ENCODE measurements around the gene RREB1.

Gene RREB1

GRCh38 chr6:7114744-7115458 lies 7.1 kb downstream of the RREB1 start:
- no peak overlapping the region for H3K27ac ChIP-seq (ENCODE audit: low read length)
- H3K4me3 ChIP-seq (ENCODE audit: low read length) = no peak overlapping the region
- H3K9ac ChIP-seq (ENCODE audit: low read depth, low read length) = no peak overlapping the region
- no peaks in the 10 kb centered on the region for H3K9me3 ChIP-seq (ENCODE audit: insufficient read depth, low read depth, low read length)
- peaks cover 34% of the 10 kb centered on the region for H3K4me1 ChIP-seq (ENCODE audit: insufficient read depth, low read length)
- no peaks in the 10 kb centered on the region for H3K36me3 ChIP-seq (ENCODE audit: insufficient read depth, low read depth, low read length)
- peaks cover 40% of the 10 kb centered on the region for H3K27me3 ChIP-seq (ENCODE audit: insufficient read depth, low read length)

DNA sequence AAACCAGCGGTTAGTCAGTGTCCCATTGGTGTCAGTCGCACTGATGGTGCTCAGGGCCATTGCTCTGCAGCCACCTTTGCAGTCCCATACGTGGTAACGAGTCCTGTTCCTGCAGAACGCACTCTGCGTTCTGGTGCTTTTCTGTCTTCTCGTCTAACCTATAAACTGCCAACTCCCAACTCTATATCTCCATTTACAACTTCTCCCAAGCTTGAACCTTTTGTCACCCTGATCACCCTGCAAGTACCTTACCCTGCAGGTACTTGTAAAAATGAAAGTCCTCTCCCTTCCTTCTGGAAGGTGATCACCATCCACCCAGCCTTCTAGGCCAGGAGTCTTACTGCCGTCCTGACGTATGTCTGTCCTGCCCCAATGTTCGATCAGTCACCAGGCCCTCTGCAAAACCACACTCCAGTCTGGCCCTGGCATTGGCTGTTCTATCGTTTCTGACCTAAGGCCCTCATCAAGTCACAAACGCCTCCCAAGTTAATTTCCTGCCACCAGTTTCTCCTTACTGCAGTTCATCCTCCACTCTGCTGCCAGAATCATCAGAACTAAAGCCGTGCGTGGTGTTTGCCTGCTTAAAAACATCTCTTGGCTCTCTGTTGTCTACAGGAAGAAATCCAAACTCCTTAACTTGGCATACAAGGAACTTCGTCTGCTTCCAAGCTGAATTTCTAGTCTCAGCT lies 7.9 kb downstream of the RREB1 start:
- H3K9me3 ChIP-seq (ENCODE audit: insufficient read depth, low read depth, low read length) = no peaks in the 10 kb centered on the region
- H3K27ac ChIP-seq (ENCODE audit: low read length) = no peak overlapping the region
- no peaks in the 10 kb centered on the region for H3K36me3 ChIP-seq (ENCODE audit: insufficient read depth, low read depth, low read length)
- peaks cover 32% of the 10 kb centered on the region for H3K27me3 ChIP-seq (ENCODE audit: insufficient read depth, low read length)
- no peak overlapping the region for H3K9ac ChIP-seq (ENCODE audit: low read depth, low read length)
- peaks cover 27% of the 10 kb centered on the region for H3K4me1 ChIP-seq (ENCODE audit: insufficient read depth, low read length)
- H3K4me3 ChIP-seq (ENCODE audit: low read length) = no peak overlapping the region

DNA sequence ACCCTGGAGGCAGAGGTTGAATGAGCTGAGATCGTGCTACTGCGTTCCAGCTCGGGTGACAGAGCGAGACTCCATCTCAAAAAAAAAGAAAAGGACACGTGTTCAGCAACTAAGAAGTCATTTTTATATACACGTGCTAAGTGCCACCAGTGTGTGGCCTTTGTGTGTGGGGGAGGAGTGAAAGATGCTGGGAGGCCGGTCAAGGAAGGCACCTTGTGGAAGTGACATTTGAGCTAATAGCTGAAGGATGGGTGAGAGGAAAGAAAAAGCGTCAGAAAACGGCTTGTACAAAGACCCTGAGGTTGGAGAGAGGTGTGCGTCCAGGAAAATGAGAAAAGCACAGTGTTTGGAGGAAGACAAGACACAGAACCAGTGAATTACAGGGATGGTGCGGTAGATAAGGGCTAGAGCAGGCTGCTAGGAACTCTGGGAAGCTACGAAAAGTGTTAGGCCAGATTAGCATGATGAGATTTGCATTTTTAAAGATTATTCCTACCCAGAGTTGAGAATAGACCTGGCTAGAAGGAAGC lies 11.6 kb downstream of the RREB1 start:
- H3K4me3 ChIP-seq (ENCODE audit: low read length) = no peak overlapping the region
- no peaks in the 10 kb centered on the region for H3K27me3 ChIP-seq (ENCODE audit: insufficient read depth, low read length)
- H3K4me1 ChIP-seq (ENCODE audit: insufficient read depth, low read length) = peaks cover 14% of the 10 kb centered on the region
- H3K27ac ChIP-seq (ENCODE audit: low read length) = no peak overlapping the region
- no peak overlapping the region for H3K9ac ChIP-seq (ENCODE audit: low read depth, low read length)
- H3K36me3 ChIP-seq (ENCODE audit: insufficient read depth, low read depth, low read length) = no peaks in the 10 kb centered on the region
- no peaks in the 10 kb centered on the region for H3K9me3 ChIP-seq (ENCODE audit: insufficient read depth, low read depth, low read length)

DNA sequence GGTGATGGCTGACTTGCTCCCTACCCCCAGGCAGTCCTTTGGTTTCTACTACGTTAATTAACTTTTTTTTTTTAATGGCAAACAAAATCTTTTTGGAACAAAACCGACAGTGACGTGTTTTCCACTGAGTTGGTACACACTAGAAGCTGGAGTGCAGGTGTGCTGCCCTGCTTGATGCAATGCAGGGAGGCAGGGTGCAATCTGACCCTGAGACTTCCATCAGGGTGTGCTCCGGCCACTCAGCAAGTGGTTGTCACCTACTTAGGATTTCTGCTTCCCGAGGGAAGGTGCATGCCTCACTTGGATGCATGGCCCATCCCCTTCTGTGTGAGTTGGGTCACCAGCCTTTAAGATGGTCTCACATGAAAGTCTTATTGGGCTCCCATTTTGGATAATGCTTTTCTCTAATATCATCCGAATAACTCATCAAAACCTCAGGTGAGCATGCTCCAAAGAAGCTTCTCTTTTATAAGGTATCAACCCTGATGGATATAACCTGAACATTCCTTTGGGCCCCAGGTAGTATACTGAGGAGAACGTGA lies 14.0 kb downstream of the RREB1 start:
- Histone ChIP-seq H3K27ac (ENCODE audit: low read length) (no peak overlapping the region), H3K36me3 (ENCODE audit: insufficient read depth, low read depth, low read length) (no peaks in the 10 kb centered on the region), H3K9me3 (ENCODE audit: insufficient read depth, low read depth, low read length) (no peaks in the 10 kb centered on the region), H3K4me3 (ENCODE audit: low read length) (no peak overlapping the region), H3K27me3 (ENCODE audit: insufficient read depth, low read length) (no peaks in the 10 kb centered on the region), H3K4me1 (ENCODE audit: insufficient read depth, low read length) (peaks cover 17% of the 10 kb centered on the region), H3K9ac (ENCODE audit: low read depth, low read length) (no peak overlapping the region)

DNA sequence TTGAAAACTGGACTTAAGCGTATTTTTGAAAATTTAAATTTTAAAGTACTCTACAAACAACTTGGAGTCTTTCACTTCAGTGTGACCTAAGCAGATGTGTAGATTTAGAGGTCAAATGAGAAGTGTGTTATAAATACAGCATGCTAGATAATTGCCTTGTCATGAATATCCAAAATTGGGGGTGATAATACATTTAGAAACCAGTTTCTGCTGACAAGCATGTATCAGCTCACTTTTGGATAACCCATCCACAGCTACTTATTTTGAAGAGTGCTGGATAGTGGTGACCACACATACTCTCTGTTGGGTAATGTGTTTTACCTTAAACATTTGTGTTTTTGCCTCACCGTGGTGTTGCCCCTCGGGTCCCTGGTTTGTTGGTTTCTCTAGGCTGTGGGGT lies 14.9 kb downstream of the RREB1 start:
- Histone ChIP-seq H3K9me3 (ENCODE audit: insufficient read depth, low read depth, low read length) (no peaks in the 10 kb centered on the region), H3K36me3 (ENCODE audit: insufficient read depth, low read depth, low read length) (no peaks in the 10 kb centered on the region), H3K27me3 (ENCODE audit: insufficient read depth, low read length) (no peaks in the 10 kb centered on the region), H3K27ac (ENCODE audit: low read length) (no peak overlapping the region), H3K4me1 (ENCODE audit: insufficient read depth, low read length) (peaks cover 17% of the 10 kb centered on the region), H3K9ac (ENCODE audit: low read depth, low read length) (no peak overlapping the region), H3K4me3 (ENCODE audit: low read length) (no peak overlapping the region)

GRCh38 chr6:7124114-7124513 lies 16.4 kb downstream of the RREB1 start:
- Histone ChIP-seq H3K4me3 (ENCODE audit: low read length) (no peak overlapping the region), H3K4me1 (ENCODE audit: insufficient read depth, low read length) (peaks cover 17% of the 10 kb centered on the region), H3K9ac (ENCODE audit: low read depth, low read length) (no peak overlapping the region), H3K27ac (ENCODE audit: low read length) (no peak overlapping the region), H3K27me3 (ENCODE audit: insufficient read depth, low read length) (no peaks in the 10 kb centered on the region), H3K36me3 (ENCODE audit: insufficient read depth, low read depth, low read length) (no peaks in the 10 kb centered on the region), H3K9me3 (ENCODE audit: insufficient read depth, low read depth, low read length) (no peaks in the 10 kb centered on the region)

DNA sequence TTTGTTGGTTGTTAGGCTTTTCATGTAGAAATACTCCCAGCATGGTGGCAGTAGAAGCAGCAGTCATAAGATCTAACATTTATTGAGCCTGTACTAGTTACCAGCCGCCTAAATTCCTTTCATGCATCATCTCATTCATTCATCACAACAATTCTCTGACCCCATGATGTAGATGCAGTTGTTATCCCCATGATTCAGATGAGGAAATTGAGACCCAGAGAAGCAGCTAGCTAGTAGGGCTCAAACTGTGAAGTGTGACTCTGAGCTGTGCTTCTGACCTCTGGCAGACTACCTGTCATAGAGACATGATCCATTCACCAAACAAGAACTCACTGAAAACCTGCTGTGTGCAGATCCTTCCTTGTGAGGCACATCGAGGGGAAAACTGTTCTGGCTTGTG lies 16.9 kb downstream of the RREB1 start:
- no peak overlapping the region for H3K9ac ChIP-seq (ENCODE audit: low read depth, low read length)
- no peaks in the 10 kb centered on the region for H3K9me3 ChIP-seq (ENCODE audit: insufficient read depth, low read depth, low read length)
- no peaks in the 10 kb centered on the region for H3K36me3 ChIP-seq (ENCODE audit: insufficient read depth, low read depth, low read length)
- no peaks in the 10 kb centered on the region for H3K27me3 ChIP-seq (ENCODE audit: insufficient read depth, low read length)
- H3K4me3 ChIP-seq (ENCODE audit: low read length) = no peak overlapping the region
- H3K4me1 ChIP-seq (ENCODE audit: insufficient read depth, low read length) = peaks cover 13% of the 10 kb centered on the region; the same call in 1 of the 2 replicates
- no peak overlapping the region for H3K27ac ChIP-seq (ENCODE audit: low read length)

- Histone ChIP-seq H3K9ac (ENCODE audit: low read depth, low read length) (no peak overlapping the region), H3K4me3 (ENCODE audit: low read length) (no peak overlapping the region), H3K27ac (ENCODE audit: low read length) (no peak overlapping the region), H3K4me1 (ENCODE audit: insufficient read depth, low read length) (peaks cover 13% of the 10 kb centered on the region; the same call in 1 of the 2 replicates), H3K36me3 (ENCODE audit: insufficient read depth, low read depth, low read length) (no peaks in the 10 kb centered on the region), H3K27me3 (ENCODE audit: insufficient read depth, low read length) (no peaks in the 10 kb centered on the region), H3K9me3 (ENCODE audit: insufficient read depth, low read depth, low read length) (no peaks in the 10 kb centered on the region)
Measured at GRCh38 chr6:7125290-7125689, 17.5 kb downstream of the RREB1 start.

DNA sequence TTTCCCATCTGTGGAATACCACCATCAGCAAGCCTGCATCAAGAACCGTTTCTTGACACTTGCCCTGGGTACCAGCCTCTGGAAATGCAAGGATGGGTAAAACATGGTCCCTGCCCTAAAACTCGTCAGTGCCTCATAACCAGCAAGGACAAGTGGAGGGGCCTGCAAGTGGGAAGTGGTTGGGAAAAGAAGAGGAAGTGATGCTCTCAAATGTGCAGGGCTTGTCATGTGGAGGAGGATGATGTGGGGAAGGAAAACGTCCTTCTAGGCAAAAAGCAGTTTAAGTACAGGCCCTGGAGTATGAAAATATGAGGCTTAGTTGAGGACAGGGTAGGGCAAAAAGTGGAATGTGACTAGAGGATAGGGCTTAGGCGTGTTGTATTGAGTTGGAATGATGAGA lies 19.0 kb downstream of the RREB1 start:
- no peak overlapping the region for H3K9ac ChIP-seq (ENCODE audit: low read depth, low read length)
- no peaks in the 10 kb centered on the region for H3K9me3 ChIP-seq (ENCODE audit: insufficient read depth, low read depth, low read length)
- H3K4me3 ChIP-seq (ENCODE audit: low read length) = no peak overlapping the region
- no peaks in the 10 kb centered on the region for H3K36me3 ChIP-seq (ENCODE audit: insufficient read depth, low read depth, low read length)
- no peak overlapping the region for H3K27ac ChIP-seq (ENCODE audit: low read length)
- peaks cover 13% of the 10 kb centered on the region; the same call in 1 of the 2 replicates for H3K4me1 ChIP-seq (ENCODE audit: insufficient read depth, low read length)
- H3K27me3 ChIP-seq (ENCODE audit: insufficient read depth, low read length) = no peaks in the 10 kb centered on the region

DNA sequence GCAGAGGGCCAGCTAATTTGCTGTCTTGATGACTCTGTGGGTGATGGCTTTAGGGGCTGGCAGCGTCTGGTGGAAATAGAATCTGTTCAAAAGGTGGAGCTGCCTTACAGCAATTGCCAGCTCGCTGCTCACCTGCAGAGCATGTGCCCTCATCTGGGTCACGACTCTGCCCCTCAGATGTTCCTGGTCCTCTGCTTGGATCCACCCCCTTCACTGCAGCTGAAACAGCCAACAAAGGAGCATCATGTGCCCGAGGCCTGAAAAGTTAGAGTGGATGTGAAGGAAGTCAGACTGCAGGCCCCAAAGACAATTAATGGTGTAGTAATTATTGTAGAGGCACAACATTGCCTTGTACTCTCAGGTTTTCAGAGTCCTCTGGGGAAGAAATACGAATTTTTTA lies 19.9 kb downstream of the RREB1 start:
- H3K27me3 ChIP-seq (ENCODE audit: insufficient read depth, low read length) = no peaks in the 10 kb centered on the region
- H3K36me3 ChIP-seq (ENCODE audit: insufficient read depth, low read depth, low read length) = no peaks in the 10 kb centered on the region
- no peak overlapping the region for H3K27ac ChIP-seq (ENCODE audit: low read length)
- H3K4me3 ChIP-seq (ENCODE audit: low read length) = no peak overlapping the region
- H3K9ac ChIP-seq (ENCODE audit: low read depth, low read length) = no peak overlapping the region
- no peaks in the 10 kb centered on the region for H3K9me3 ChIP-seq (ENCODE audit: insufficient read depth, low read depth, low read length)
- peaks cover 13% of the 10 kb centered on the region; the same call in 1 of the 2 replicates for H3K4me1 ChIP-seq (ENCODE audit: insufficient read depth, low read length)

DNA sequence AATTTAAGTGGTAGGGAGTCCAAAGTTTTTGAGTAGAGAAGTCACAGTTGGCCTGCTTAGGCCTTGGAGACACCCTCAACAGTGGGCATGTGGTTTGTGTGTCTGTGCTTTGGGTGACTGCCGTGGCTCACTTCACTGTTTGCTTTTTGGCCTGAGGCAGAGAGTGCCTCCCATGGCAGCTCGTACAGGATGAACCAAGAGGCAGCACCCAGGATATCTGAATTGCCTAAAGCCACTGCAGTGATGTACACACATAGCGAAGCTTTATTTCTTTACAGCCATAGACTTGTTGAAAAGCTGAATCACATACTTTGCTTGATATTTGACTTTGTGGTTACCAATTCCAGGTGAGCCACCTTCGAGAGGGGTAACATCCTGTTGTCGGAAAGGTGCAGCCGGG lies 21.6 kb downstream of the RREB1 start:
- Histone ChIP-seq H3K9me3 (ENCODE audit: insufficient read depth, low read depth, low read length) (no peaks in the 10 kb centered on the region), H3K27me3 (ENCODE audit: insufficient read depth, low read length) (no peaks in the 10 kb centered on the region), H3K4me1 (ENCODE audit: insufficient read depth, low read length) (peaks cover 8% of the 10 kb centered on the region; the same call in 1 of the 2 replicates), H3K9ac (ENCODE audit: low read depth, low read length) (no peak overlapping the region), H3K36me3 (ENCODE audit: insufficient read depth, low read depth, low read length) (no peaks in the 10 kb centered on the region), H3K4me3 (ENCODE audit: low read length) (no peak overlapping the region), H3K27ac (ENCODE audit: low read length) (no peak overlapping the region)

Data from iPS-20b (cell line).